Skeletal muscle satellite cell (primary cell): ENCODE measurements around the gene CC2D1B.

Experiments used
- H3K27me3 ChIP-seq: 2 replicates; pipeline ENCODE4 v1.7.0; 2013; ENCODE audit warnings: low read length; ENCODE audit not compliant: control insufficient read depth, insufficient read depth
- H3K36me3 ChIP-seq: 2 replicates; pipeline ENCODE4 v1.7.0; 2013; ENCODE audit warnings: mild to moderate bottlenecking, control low read depth, low read length; ENCODE audit not compliant: insufficient read depth
- H3K4me1 ChIP-seq: 2 replicates; pipeline ENCODE4 v1.7.0; 2013; ENCODE audit warnings: low read length; ENCODE audit not compliant: control insufficient read depth, insufficient read depth
- H3K4me2 ChIP-seq: 2 replicates; pipeline ENCODE4 v1.7.0; 2013; ENCODE audit warnings: mild to moderate bottlenecking, low read length
- H3K4me3 ChIP-seq: 2 replicates; pipeline ENCODE4 v1.7.0; 2013; ENCODE audit warnings: low read length
- H3K9ac ChIP-seq: 2 replicates; pipeline ENCODE4 v1.7.0; 2013; ENCODE audit warnings: mild to moderate bottlenecking, low read depth, low read length, moderate library complexity
- H3K9me3 ChIP-seq: replicated peaks from 2 replicates; pipeline ENCODE4 v1.7.0; 2013; ENCODE audit warnings: mild to moderate bottlenecking, control low read depth, low read length

The CC2D1B gene

GRCh38 chr1:52357397-52357796, 8.6 kb downstream of the CC2D1B start:
- Histone ChIP-seq H3K4me2 (no peak overlapping the region), H3K27me3 (no peaks in the 10 kb centered on the region), H3K4me1 (no peaks in the 10 kb centered on the region), H3K9me3 (no peaks in the 10 kb centered on the region), H3K4me3 (no peak overlapping the region), H3K36me3 (peaks cover 97% of the 10 kb centered on the region), H3K9ac (no peak overlapping the region)

- Histone ChIP-seq H3K4me1 (no peaks in the 10 kb centered on the region), H3K27me3 (no peaks in the 10 kb centered on the region), H3K36me3 (peaks cover 96% of the 10 kb centered on the region), H3K9ac (no peak overlapping the region), H3K9me3 (no peaks in the 10 kb centered on the region), H3K4me3 (no peak overlapping the region), H3K4me2 (no peak overlapping the region)
Measured at GRCh38 chr1:52356818-52357355, 9.1 kb downstream of the CC2D1B start.

- Histone ChIP-seq H3K4me1 (peaks cover 4% of the 10 kb centered on the region), H3K4me3 (no peak overlapping the region), H3K36me3 (peaks cover 93% of the 10 kb centered on the region)
Measured at GRCh38 chr1:52355847-52356505, 10.0 kb downstream of the CC2D1B start.

GRCh38 chr1:52355436-52355835, 10.6 kb downstream of the CC2D1B start:
- no peak overlapping the region for H3K4me2 ChIP-seq
- H3K9ac ChIP-seq: no peak overlapping the region
- no peaks in the 10 kb centered on the region for H3K9me3 ChIP-seq
- H3K27me3 ChIP-seq: no peaks in the 10 kb centered on the region
- no peak overlapping the region for H3K4me3 ChIP-seq
- peaks cover 93% of the 10 kb centered on the region for H3K36me3 ChIP-seq
- peaks cover 8% of the 10 kb centered on the region for H3K4me1 ChIP-seq

More at GRCh38 chr1:52355847-52356505, 10.0 kb downstream of the CC2D1B start:
- no peak overlapping the region for H3K9ac ChIP-seq
- no peaks in the 10 kb centered on the region for H3K27me3 ChIP-seq
- H3K4me2 ChIP-seq: no peak overlapping the region
- no peaks in the 10 kb centered on the region for H3K9me3 ChIP-seq

- Histone ChIP-seq H3K27me3 (no peaks in the 10 kb centered on the region), H3K4me1 (peaks cover 8% of the 10 kb centered on the region), H3K9ac (no peak overlapping the region), H3K9me3 (no peaks in the 10 kb centered on the region), H3K36me3 (peaks cover 70% of the 10 kb centered on the region), H3K4me3 (no peak overlapping the region), H3K4me2 (no peak overlapping the region)
Measured at GRCh38 chr1:52352690-52353089, 13.3 kb downstream of the CC2D1B start.

GRCh38 chr1:52348704-52349300, 17.2 kb downstream of the CC2D1B start:
- no peak overlapping the region for H3K9ac ChIP-seq
- no peaks in the 10 kb centered on the region for H3K27me3 ChIP-seq
- peaks cover 8% of the 10 kb centered on the region for H3K4me1 ChIP-seq
- peaks cover 31% of the 10 kb centered on the region for H3K36me3 ChIP-seq
- H3K4me3 ChIP-seq: no peak overlapping the region
- H3K4me2 ChIP-seq: no peak overlapping the region
- H3K9me3 ChIP-seq: no peaks in the 10 kb centered on the region

DNA sequence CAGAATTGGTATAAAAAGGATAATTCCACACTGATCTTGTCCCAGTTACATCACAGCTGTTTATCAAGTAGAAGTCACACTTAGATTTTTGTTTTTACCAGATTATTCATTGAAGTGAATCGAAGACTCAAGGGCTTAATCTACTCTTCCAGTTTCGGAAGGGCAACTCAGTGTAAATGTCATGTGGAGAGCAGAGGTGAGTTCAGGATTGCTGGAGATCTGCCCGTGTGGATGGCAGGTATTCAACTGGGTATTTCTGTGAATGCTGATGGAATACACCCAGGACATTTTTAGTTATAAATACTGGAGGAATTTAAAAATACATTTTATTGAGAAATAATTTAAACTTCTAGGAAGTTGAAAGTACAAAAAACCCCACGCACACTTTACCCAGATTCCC, 19.4 kb downstream of the CC2D1B start:
- Histone ChIP-seq H3K9me3 (no peaks in the 10 kb centered on the region), H3K4me3 (no peak overlapping the region), H3K4me1 (peaks cover 8% of the 10 kb centered on the region), H3K27me3 (no peaks in the 10 kb centered on the region), H3K4me2 (no peak overlapping the region), H3K9ac (no peak overlapping the region), H3K36me3 (peaks cover 12% of the 10 kb centered on the region)

- no peak overlapping the region for H3K4me2 ChIP-seq
- no peak overlapping the region for H3K9ac ChIP-seq
- H3K9me3 ChIP-seq: no peaks in the 10 kb centered on the region
- no peaks in the 10 kb centered on the region for H3K27me3 ChIP-seq
- no peaks in the 10 kb centered on the region for H3K4me1 ChIP-seq
- H3K4me3 ChIP-seq: no peak overlapping the region
- peaks cover 3% of the 10 kb centered on the region for H3K36me3 ChIP-seq
Measured at GRCh38 chr1:52345252-52345651, 20.8 kb downstream of the CC2D1B start.

DNA sequence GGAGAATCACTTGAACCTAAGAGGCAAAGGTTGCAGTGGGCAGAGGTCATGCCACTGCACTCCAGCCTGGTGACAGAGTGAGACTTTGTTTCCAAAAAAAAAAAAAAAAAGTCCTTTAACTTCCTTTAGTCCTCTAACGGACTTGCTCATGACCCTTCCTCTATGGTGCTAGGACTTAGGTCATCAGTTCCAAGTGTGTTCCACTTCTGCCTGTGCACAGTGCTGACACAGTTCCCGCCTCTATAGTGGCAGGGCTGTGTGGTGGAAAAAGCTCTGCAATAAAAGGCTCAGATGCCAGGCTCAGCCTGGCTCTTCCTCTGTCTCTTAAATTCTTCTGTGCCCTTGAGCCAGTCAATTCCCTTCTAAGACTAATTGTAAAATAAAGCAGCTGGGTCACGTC, 22.0 kb downstream of the CC2D1B start:
- H3K27me3 ChIP-seq: no peaks in the 10 kb centered on the region
- peaks cover 3% of the 10 kb centered on the region for H3K36me3 ChIP-seq
- H3K4me3 ChIP-seq: no peak overlapping the region
- no peaks in the 10 kb centered on the region for H3K9me3 ChIP-seq
- H3K4me1 ChIP-seq: no peaks in the 10 kb centered on the region
- no peak overlapping the region for H3K4me2 ChIP-seq
- no peak overlapping the region for H3K9ac ChIP-seq

DNA sequence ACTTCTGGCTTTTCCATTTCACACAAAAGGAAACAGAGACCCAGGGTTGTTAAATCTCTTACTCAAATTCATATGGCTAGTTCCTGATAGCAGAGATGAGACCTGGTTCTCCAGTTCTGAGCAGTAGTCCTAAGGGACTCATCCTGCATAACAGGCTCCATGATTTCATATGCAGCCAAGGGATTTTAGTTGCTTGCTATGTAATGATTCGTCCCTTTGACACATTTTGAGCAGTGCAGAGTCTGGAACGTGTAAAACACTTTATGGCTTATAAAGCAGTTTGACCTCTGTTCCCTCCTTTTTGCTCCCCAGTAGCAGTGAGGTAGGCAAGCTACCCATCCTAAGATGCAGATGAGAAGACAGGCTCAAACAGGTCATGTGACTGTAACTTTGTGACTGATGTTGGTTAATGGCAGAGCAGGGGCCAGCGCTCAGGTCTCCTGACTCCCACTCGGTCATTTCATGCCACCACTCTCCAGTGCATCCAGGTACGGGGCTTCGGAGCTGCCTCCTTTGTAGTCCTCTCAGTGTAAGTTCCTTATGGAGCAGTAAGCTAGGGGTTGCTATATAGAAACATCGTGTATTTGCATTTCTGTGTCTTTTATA, 24.2 kb downstream of the CC2D1B start:
- Histone ChIP-seq H3K9me3 (no peaks in the 10 kb centered on the region), H3K9ac (no peak overlapping the region), H3K4me1 (no peaks in the 10 kb centered on the region), H3K27me3 (no peaks in the 10 kb centered on the region), H3K4me2 (no peak overlapping the region), H3K36me3 (peaks cover 7% of the 10 kb centered on the region), H3K4me3 (no peak overlapping the region)

DNA sequence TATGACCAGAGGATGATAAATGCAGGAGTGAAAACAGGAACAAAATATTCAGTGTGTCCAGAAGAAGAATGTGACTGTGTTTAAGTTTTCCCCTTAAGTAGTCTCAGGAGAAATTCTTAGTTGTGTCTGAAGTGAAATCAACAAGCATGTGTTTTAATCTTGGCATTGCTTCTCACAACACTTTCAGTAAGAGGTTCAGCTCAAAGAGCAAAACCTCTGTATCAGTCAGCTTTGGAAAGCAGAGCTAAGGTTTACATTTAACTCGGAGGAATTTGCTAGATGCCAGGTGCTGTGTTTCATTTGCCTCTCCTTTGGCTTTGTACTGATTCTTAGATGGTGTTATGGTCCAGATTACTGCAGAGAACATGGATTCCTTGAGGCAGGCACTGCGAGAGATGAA, 28.6 kb downstream of the CC2D1B start:
- Histone ChIP-seq H3K36me3 (peaks cover 10% of the 10 kb centered on the region), H3K27me3 (no peaks in the 10 kb centered on the region), H3K9ac (no peak overlapping the region), H3K4me2 (no peak overlapping the region), H3K4me1 (no peaks in the 10 kb centered on the region), H3K4me3 (no peak overlapping the region), H3K9me3 (no peaks in the 10 kb centered on the region)
